ENCODE data around the gene QSOX1. TPM values are rescaled to one million over a fixed set of nuclear protein-coding genes. Genes with fewer than 3 reads are reported as not detected.

Gene QSOX1
- total and polyA plus RNA-seq, 2 of the 4 experiments (the other 2 are of a cell fraction): 102 to 791 TPM

- TF ChIP-seq CHD1 (IDR thresholded peaks at IDR 0.05; ENCODE audit: low read depth, low read length) (no peak), CEBPB (IDR thresholded peaks at IDR 0.05; ENCODE audit: low read depth, low read length) (no peak)
Measured at GRCh38 chr1:180218806-180219765, 64.4 kb downstream of the QSOX1 start (continued).

- no peak overlapping the region for H2BK5ac ChIP-seq (ENCODE audit: low read depth, low read length, poor library complexity, severe bottlenecking)
- WGBS, 2 experiments (ENCODE audit: extremely low coverage in 2 of 2, insufficient read length in 1 of 2): 68% methylated on average over 5 of the region's 11 CpGs; no CpG with 5 or more reads in 1 of the 2 experiments
- no peak overlapping the region for H2BK20ac ChIP-seq (ENCODE audit: low read depth, low read length)
- no peaks in the 10 kb centered on the region for H3K9me1 ChIP-seq (ENCODE audit: insufficient read depth, low read length)
- H2AK5ac ChIP-seq (ENCODE audit: low read depth, low read length): no peak overlapping the region
- no peak overlapping the region for H2BK120ac ChIP-seq (ENCODE audit: low read depth, low read length)
- ATAC-seq (ENCODE audit: low read depth) (no peak), DNase-seq (no peak)
- no peak for TF ChIP-seq RCOR1 (IDR thresholded peaks at IDR 0.05; ENCODE audit: insufficient replicate concordance, low read length)
- TF ChIP-seq POLR2A (IDR thresholded peaks at IDR 0.05; ENCODE audit: low read depth, low read length): no peak
- TF ChIP-seq RAD21 (IDR thresholded peaks at IDR 0.05; ENCODE audit: low read length): no peak
- TF ChIP-seq NFE2L2 (IDR thresholded peaks at IDR 0.05; ENCODE audit: low read depth, low read length): no peak
- no peak for TF ChIP-seq USF2 (IDR thresholded peaks at IDR 0.05; ENCODE audit: low read depth, low read length)
- no peak for TF ChIP-seq CTCF (conservative IDR thresholded peaks at IDR 0.05; ENCODE audit: low read depth, low read length)
- H4K8ac ChIP-seq (ENCODE audit: low read depth in 2 of 2, low read length in 2 of 2): no peak overlapping the region
- no peak overlapping the region for H3K23ac ChIP-seq (ENCODE audit: low read depth, low read length)
- CTCF ChIA-PET: no interaction called here
- H2AFZ ChIP-seq (replicated peaks; ENCODE audit: low read length, poor library complexity): no peak overlapping the region
- H3K4me3 ChIP-seq (ENCODE audit: insufficient read depth, low read depth, low read length): no peak overlapping the region
- intact Hi-C loops (cut with micrococcal nuclease) (no loop called here), dilution Hi-C loops (cut with HindIII; ENCODE audit: low sequenced_read_pairs, unreplicated experiment) (no loop called here), in situ Hi-C loops (cut with MboI; ENCODE audit: low sequenced_read_pairs) (no loop called here)
- H3K14ac ChIP-seq (replicated peaks; ENCODE audit: low read depth, low read length): no peak overlapping the region
- no peak overlapping the region for H3K27ac ChIP-seq (ENCODE audit: insufficient read depth, low read length)
- POLR2A ChIA-PET (ENCODE audit: unreplicated experiment): no interaction called here
- peaks cover 2% of the 10 kb centered on the region; the same call in 1 of the 2 replicates for H3K4me1 ChIP-seq (ENCODE audit: control insufficient read depth, insufficient read depth, low read length)
- H3K9me3 ChIP-seq (ENCODE audit: control insufficient read depth, insufficient read depth, low read length): no peaks in the 10 kb centered on the region
- H3K4me2 ChIP-seq (ENCODE audit: low read depth, low read length): no peak overlapping the region
- no peak overlapping the region for H3K4ac ChIP-seq (ENCODE audit: low read depth, low read length)
- H3K56ac ChIP-seq (ENCODE audit: extremely low read depth, insufficient read depth, low read length): no peak overlapping the region
- peaks cover 47% of the 10 kb centered on the region for H3K27me3 ChIP-seq (ENCODE audit: control insufficient read depth, insufficient read depth, low read length)
- H2AK9ac ChIP-seq (replicated peaks; ENCODE audit: low read depth, low read length, poor library complexity): no peak overlapping the region
- no TSS peak for BruUV-seq (replicated peaks)
- H4K20me1 ChIP-seq (ENCODE audit: insufficient read depth, low read length): no peaks in the 10 kb centered on the region
- no peaks in the 10 kb centered on the region for H3K36me3 ChIP-seq (ENCODE audit: control insufficient read depth, insufficient read depth, low read length)
- no peak overlapping the region for H4K5ac ChIP-seq (ENCODE audit: low read depth, low read length)
- H2BK15ac ChIP-seq (ENCODE audit: low read depth, low read length): no peak overlapping the region
- H3K79me1 ChIP-seq (ENCODE audit: low read depth in 1 of 2, low read length in 2 of 2): no peaks in the 10 kb centered on the region
- H3K18ac ChIP-seq (ENCODE audit: low read depth, low read length): no peak overlapping the region
- H4K91ac ChIP-seq (ENCODE audit: insufficient read depth, low read depth, low read length): no peak overlapping the region
- H3K9ac ChIP-seq (ENCODE audit: low read depth, low read length): no peak overlapping the region
Measured at GRCh38 chr1:180219776-180220175, 65.1 kb downstream of the QSOX1 start.
